Testis (tissue), 2 donors: ENCODE measurements around the gene OCA2.

Experiments
- CTCF ChIP-seq, 3 experiments: fragments of 450-650 bp in 2 of 3; fragments of 200-600 bp in 1 of 3; sonication (generic) in 1 of 3; IDR thresholded peaks; one replicate each; pipeline ENCODE4 v1.5.1; 2016 to 2019; ENCODE audit warnings: antibody characterized with exemption in 3 of 3, mild to moderate bottlenecking in 2 of 3, moderate library complexity in 1 of 3
- POLR2A ChIP-seq: fragments of 450-650 bp; IDR thresholded peaks from one replicate; pipeline ENCODE4 v1.6.1; 2017; ENCODE audit warnings: antibody characterized with exemption, mild to moderate bottlenecking, moderate library complexity

GRCh38 chr15:28111543-28111942 lies 12.4 kb upstream of the OCA2 start:
- no peak for TF ChIP-seq CTCF (IDR thresholded peaks at IDR 0.05)
- TF ChIP-seq POLR2A = no peak
